ENCODE data around the gene GPR6.

GPR6 gene

GRCh38 chr6:109955491-109955890, 22.6 kb upstream of the GPR6 start:
- TF ChIP-seq ZNF274 (IDR thresholded peaks at IDR 0.05; ENCODE audit: low read depth, low read length) = no peak
- no peak for TF ChIP-seq SUZ12 (IDR thresholded peaks at IDR 0.05; ENCODE audit: extremely low read depth, insufficient read depth, insufficient read length)
- no peak for TF ChIP-seq YY1 (IDR thresholded peaks at IDR 0.05; ENCODE audit: insufficient read depth, insufficient read length)
- no peak overlapping the region for H3K9ac ChIP-seq (ENCODE audit: insufficient read length, low read depth)
- DNase-seq (ENCODE audit: low read depth, low spot score) = no peak
- H3K36me3 ChIP-seq (ENCODE audit: insufficient read depth, insufficient read length, low read length) = no peaks in the 10 kb centered on the region
- H3K27me3 ChIP-seq (ENCODE audit: insufficient read depth, insufficient read length) = no peaks in the 10 kb centered on the region
- 0 out of 2 replicates have a peak, but pooled peaks cover 7% of the 10 kb centered on the region for H3K9me3 ChIP-seq (ENCODE audit: insufficient read depth, low read length)
- H3K4me1 ChIP-seq (ENCODE audit: insufficient read depth, insufficient read length) = no peaks in the 10 kb centered on the region
- H3K4me3 ChIP-seq (ENCODE audit: insufficient read length, low read depth) = no peak overlapping the region

GRCh38 chr6:109958626-109959025, 19.5 kb upstream of the GPR6 start:
- no peaks in the 10 kb centered on the region for H3K27me3 ChIP-seq (ENCODE audit: insufficient read depth, insufficient read length)
- H3K36me3 ChIP-seq (ENCODE audit: insufficient read depth, insufficient read length, low read length) = no peaks in the 10 kb centered on the region
- H3K4me1 ChIP-seq (ENCODE audit: insufficient read depth, insufficient read length) = no peaks in the 10 kb centered on the region
- TF ChIP-seq SUZ12 (IDR thresholded peaks at IDR 0.05; ENCODE audit: extremely low read depth, insufficient read depth, insufficient read length) (no peak), YY1 (IDR thresholded peaks at IDR 0.05; ENCODE audit: insufficient read depth, insufficient read length) (no peak), ZNF274 (IDR thresholded peaks at IDR 0.05; ENCODE audit: low read depth, low read length) (no peak)
- DNase-seq (ENCODE audit: low read depth, low spot score) = no peak
- H3K9me3 ChIP-seq (ENCODE audit: insufficient read depth, low read length) = peaks cover 9% of the 10 kb centered on the region
- H3K9ac ChIP-seq (ENCODE audit: insufficient read length, low read depth) = no peak overlapping the region
- H3K4me3 ChIP-seq (ENCODE audit: insufficient read length, low read depth) = no peak overlapping the region

GRCh38 chr6:109961611-109962041, 16.5 kb upstream of the GPR6 start:
- no peak overlapping the region for H3K9ac ChIP-seq (ENCODE audit: insufficient read length, low read depth)
- no peaks in the 10 kb centered on the region for H3K4me1 ChIP-seq (ENCODE audit: insufficient read depth, insufficient read length)
- no peak overlapping the region for H3K4me3 ChIP-seq (ENCODE audit: insufficient read length, low read depth)
- H3K9me3 ChIP-seq (ENCODE audit: insufficient read depth, low read length) = peaks cover 13% of the 10 kb centered on the region
- no peak for DNase-seq (ENCODE audit: low read depth, low spot score)
- no peak for TF ChIP-seq SUZ12 (IDR thresholded peaks at IDR 0.05; ENCODE audit: extremely low read depth, insufficient read depth, insufficient read length)
- no peak for TF ChIP-seq YY1 (IDR thresholded peaks at IDR 0.05; ENCODE audit: insufficient read depth, insufficient read length)
- TF ChIP-seq ZNF274 (IDR thresholded peaks at IDR 0.05; ENCODE audit: low read depth, low read length) = no peak
- H3K27me3 ChIP-seq (ENCODE audit: insufficient read depth, insufficient read length) = no peaks in the 10 kb centered on the region
- H3K36me3 ChIP-seq (ENCODE audit: insufficient read depth, insufficient read length, low read length) = no peaks in the 10 kb centered on the region

GRCh38 chr6:109962271-109962670, 15.8 kb upstream of the GPR6 start:
- Histone ChIP-seq H3K9me3 (ENCODE audit: insufficient read depth, low read length) (peaks cover 13% of the 10 kb centered on the region), H3K4me1 (ENCODE audit: insufficient read depth, insufficient read length) (no peaks in the 10 kb centered on the region), H3K27me3 (ENCODE audit: insufficient read depth, insufficient read length) (no peaks in the 10 kb centered on the region), H3K9ac (ENCODE audit: insufficient read length, low read depth) (no peak overlapping the region), H3K4me3 (ENCODE audit: insufficient read length, low read depth) (no peak overlapping the region), H3K36me3 (ENCODE audit: insufficient read depth, insufficient read length, low read length) (no peaks in the 10 kb centered on the region)
- TF ChIP-seq ZNF274 (IDR thresholded peaks at IDR 0.05; ENCODE audit: low read depth, low read length) = no peak
- no peak for TF ChIP-seq SUZ12 (IDR thresholded peaks at IDR 0.05; ENCODE audit: extremely low read depth, insufficient read depth, insufficient read length)
- TF ChIP-seq YY1 (IDR thresholded peaks at IDR 0.05; ENCODE audit: insufficient read depth, insufficient read length) = no peak
- no peak for DNase-seq (ENCODE audit: low read depth, low spot score)

GRCh38 chr6:109963598-109964170, 14.4 kb upstream of the GPR6 start:
- no peak overlapping the region for H3K4me3 ChIP-seq (ENCODE audit: insufficient read length, low read depth)
- no peak overlapping the region for H3K9ac ChIP-seq (ENCODE audit: insufficient read length, low read depth)
- DNase-seq (ENCODE audit: low read depth, low spot score) = no peak
- no peaks in the 10 kb centered on the region for H3K27me3 ChIP-seq (ENCODE audit: insufficient read depth, insufficient read length)
- peaks cover 13% of the 10 kb centered on the region for H3K9me3 ChIP-seq (ENCODE audit: insufficient read depth, low read length)
- TF ChIP-seq ZNF274 (IDR thresholded peaks at IDR 0.05; ENCODE audit: low read depth, low read length) (no peak), SUZ12 (IDR thresholded peaks at IDR 0.05; ENCODE audit: extremely low read depth, insufficient read depth, insufficient read length) (no peak), YY1 (IDR thresholded peaks at IDR 0.05; ENCODE audit: insufficient read depth, insufficient read length) (no peak)
- H3K36me3 ChIP-seq (ENCODE audit: insufficient read depth, insufficient read length, low read length) = no peaks in the 10 kb centered on the region
- H3K4me1 ChIP-seq (ENCODE audit: insufficient read depth, insufficient read length) = no peaks in the 10 kb centered on the region

- no peak for DNase-seq (ENCODE audit: low read depth, low spot score)
- H3K4me3 ChIP-seq (ENCODE audit: insufficient read length, low read depth) = no peak overlapping the region
- peaks cover 13% of the 10 kb centered on the region for H3K9me3 ChIP-seq (ENCODE audit: insufficient read depth, low read length)
- H3K27me3 ChIP-seq (ENCODE audit: insufficient read depth, insufficient read length) = no peaks in the 10 kb centered on the region
- H3K9ac ChIP-seq (ENCODE audit: insufficient read length, low read depth) = no peak overlapping the region
- no peaks in the 10 kb centered on the region for H3K4me1 ChIP-seq (ENCODE audit: insufficient read depth, insufficient read length)
- H3K36me3 ChIP-seq (ENCODE audit: insufficient read depth, insufficient read length, low read length) = no peaks in the 10 kb centered on the region
- TF ChIP-seq YY1 (IDR thresholded peaks at IDR 0.05; ENCODE audit: insufficient read depth, insufficient read length) = no peak
- TF ChIP-seq ZNF274 (IDR thresholded peaks at IDR 0.05; ENCODE audit: low read depth, low read length) = no peak
These were observed 13.2 kb upstream of the GPR6 start for GRCh38 chr6:109964949-109965348.

GRCh38 chr6:109966299-109966698, 11.8 kb upstream of the GPR6 start:
- H3K4me3 ChIP-seq (ENCODE audit: insufficient read length, low read depth) = no peak overlapping the region
- TF ChIP-seq ZNF274 (IDR thresholded peaks at IDR 0.05; ENCODE audit: low read depth, low read length) (no peak), YY1 (IDR thresholded peaks at IDR 0.05; ENCODE audit: insufficient read depth, insufficient read length) (no peak), SUZ12 (IDR thresholded peaks at IDR 0.05; ENCODE audit: extremely low read depth, insufficient read depth, insufficient read length) (no peak)
- H3K9me3 ChIP-seq (ENCODE audit: insufficient read depth, low read length) = peaks cover 13% of the 10 kb centered on the region
- H3K9ac ChIP-seq (ENCODE audit: insufficient read length, low read depth) = no peak overlapping the region
- no peak for DNase-seq (ENCODE audit: low read depth, low spot score)
- no peaks in the 10 kb centered on the region for H3K27me3 ChIP-seq (ENCODE audit: insufficient read depth, insufficient read length)
- no peaks in the 10 kb centered on the region for H3K4me1 ChIP-seq (ENCODE audit: insufficient read depth, insufficient read length)
- no peaks in the 10 kb centered on the region for H3K36me3 ChIP-seq (ENCODE audit: insufficient read depth, insufficient read length, low read length)
